GM10248 (cell line): Measurements from ENCODE around the gene KRTAP12-3.
"Not testable (repeated sequence)": the region's sequence is repeated elsewhere in the genome, so short reads cannot be mapped to it uniquely, and the experiment has no call there.

ENCODE experiments used
- CTCF ChIA-PET: fragments of 300-600 bp; sonication (Branson Sonifier 250); formaldehyde crosslinking; extraction: SDS; loops from one replicate; lab custom pipeline; 2021; ENCODE audit warnings: antibody characterized with exemption; lab: Yijun Ruan, JAX
- POLR2A ChIA-PET: fragments of 350-650 bp; sonication (Branson Sonifier 250); formaldehyde crosslinking; extraction: SDS; loops from one replicate; lab custom pipeline; 2020; ENCODE audit warnings: antibody characterized with exemption; lab: Yijun Ruan, JAX
- DNase-seq: peaks from one replicate; pipeline ENCODE4 v3.0.0; 2012; ENCODE audit errors: extremely low spot score
- TF ChIP-seq, protein P1 (sequence below): IDR thresholded peaks from 2 replicates; pipeline ENCODE4 v1.5.1; 2012; ENCODE audit warnings: mild to moderate bottlenecking, low read depth; ENCODE audit errors: extremely low read depth, missing control alignments, control extremely low read depth

The KRTAP12-3 gene

DNA sequence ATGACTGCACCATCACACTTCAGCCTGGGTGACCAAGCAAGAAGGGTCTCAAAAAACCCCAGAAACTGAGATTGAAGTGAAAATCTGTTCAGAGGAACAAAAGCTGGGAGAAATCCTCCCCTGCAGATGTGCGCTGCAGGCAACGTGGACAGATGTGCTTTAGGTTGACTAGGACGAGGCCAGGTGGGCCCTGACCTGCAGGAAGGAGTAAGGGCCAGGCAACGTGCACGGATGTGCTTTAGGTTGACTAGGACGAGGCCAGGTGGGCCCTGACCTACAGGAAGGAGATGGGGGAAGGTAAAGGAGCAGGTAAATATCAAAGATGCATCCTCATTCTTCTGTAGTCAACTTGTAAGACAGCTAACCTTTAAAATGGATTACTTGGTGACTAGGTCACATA is 26.8 kb downstream of the KRTAP12-3 start:
- POLR2A ChIA-PET: no interaction called here

DNA sequence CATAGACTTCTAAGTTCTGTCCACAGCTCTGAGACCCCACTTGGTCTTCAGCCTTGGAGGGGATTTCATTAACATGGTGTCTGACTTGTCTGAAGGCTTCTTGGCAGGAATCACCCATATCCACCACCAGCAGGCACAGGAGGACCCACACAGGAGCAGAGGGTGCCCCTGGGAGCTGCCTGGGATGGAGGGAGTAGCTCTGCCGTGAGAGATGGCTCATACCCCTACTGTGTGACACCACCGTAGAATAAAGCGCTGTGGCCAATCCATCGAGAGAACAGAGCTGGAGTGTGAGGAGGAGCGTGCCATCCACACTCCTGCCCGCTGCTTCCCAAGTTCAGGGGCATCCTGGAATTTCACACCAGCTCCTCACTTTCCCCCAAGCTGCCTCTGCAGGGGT is 27.3 kb downstream of the KRTAP12-3 start:
- CTCF ChIA-PET, POLR2A ChIA-PET, DNase-seq: not testable (repeated sequence)

More for the DNA sequence above, 26.8 kb downstream of the KRTAP12-3 start:
- CTCF ChIA-PET: interaction anchor here (1.0 kb wide), 1 partner anchor 9 kb away, joined by 3 read pairs; no protein-coding TSS in a partner anchor
- no peak for DNase-seq
- TF ChIP-seq, protein P1, sequence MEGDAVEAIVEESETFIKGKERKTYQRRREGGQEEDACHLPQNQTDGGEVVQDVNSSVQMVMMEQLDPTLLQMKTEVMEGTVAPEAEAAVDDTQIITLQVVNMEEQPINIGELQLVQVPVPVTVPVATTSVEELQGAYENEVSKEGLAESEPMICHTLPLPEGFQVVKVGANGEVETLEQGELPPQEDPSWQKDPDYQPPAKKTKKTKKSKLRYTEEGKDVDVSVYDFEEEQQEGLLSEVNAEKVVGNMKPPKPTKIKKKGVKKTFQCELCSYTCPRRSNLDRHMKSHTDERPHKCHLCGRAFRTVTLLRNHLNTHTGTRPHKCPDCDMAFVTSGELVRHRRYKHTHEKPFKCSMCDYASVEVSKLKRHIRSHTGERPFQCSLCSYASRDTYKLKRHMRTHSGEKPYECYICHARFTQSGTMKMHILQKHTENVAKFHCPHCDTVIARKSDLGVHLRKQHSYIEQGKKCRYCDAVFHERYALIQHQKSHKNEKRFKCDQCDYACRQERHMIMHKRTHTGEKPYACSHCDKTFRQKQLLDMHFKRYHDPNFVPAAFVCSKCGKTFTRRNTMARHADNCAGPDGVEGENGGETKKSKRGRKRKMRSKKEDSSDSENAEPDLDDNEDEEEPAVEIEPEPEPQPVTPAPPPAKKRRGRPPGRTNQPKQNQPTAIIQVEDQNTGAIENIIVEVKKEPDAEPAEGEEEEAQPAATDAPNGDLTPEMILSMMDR: no peak

DNA sequence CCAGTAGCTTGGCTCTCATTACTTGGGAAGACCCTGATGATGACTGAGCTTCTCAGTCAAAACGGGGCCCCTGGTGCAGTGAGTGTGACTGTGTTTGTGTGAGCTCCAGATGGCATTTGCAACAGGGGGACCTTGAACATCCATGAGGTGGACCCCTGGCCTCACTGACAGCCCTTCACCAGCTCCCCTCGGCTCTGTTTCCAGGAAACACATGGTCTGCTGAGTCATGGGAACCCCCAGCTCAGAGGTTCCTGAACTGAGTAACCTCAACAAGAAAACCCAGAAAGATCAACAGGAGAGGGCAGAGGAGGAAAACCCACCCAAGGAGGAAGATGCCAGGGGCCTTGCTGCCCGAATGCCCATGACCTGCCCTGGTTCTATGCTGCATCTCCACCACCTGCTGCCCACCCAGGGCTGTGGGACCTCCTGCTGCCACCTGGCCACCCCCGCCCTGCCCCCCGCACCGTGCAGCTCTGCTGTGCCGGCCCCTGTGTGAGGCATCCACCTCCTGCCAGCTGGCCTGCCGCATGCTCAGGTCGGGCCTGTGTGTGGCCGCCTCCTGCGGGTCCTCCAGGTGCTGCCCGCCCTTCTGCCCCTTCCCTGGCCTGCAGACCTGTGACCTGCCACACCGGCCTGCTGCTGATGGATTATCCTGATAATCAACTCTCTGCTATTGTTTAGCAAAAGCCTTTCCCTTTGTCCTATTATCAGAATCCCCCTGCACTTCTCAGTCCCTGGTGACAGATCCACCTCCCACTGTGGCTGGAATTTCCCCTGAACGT is 28.5 kb downstream of the KRTAP12-3 start:
- ChIA-PET CTCF (interaction anchor here (0.6 to 1.4 kb wide), 2 partner anchors 10 to 24 kb away, joined by 3 to 4 read pairs; no protein-coding TSS in a partner anchor), POLR2A (no interaction called here)
- no peak for DNase-seq
- TF ChIP-seq, protein P1: no peak

DNA sequence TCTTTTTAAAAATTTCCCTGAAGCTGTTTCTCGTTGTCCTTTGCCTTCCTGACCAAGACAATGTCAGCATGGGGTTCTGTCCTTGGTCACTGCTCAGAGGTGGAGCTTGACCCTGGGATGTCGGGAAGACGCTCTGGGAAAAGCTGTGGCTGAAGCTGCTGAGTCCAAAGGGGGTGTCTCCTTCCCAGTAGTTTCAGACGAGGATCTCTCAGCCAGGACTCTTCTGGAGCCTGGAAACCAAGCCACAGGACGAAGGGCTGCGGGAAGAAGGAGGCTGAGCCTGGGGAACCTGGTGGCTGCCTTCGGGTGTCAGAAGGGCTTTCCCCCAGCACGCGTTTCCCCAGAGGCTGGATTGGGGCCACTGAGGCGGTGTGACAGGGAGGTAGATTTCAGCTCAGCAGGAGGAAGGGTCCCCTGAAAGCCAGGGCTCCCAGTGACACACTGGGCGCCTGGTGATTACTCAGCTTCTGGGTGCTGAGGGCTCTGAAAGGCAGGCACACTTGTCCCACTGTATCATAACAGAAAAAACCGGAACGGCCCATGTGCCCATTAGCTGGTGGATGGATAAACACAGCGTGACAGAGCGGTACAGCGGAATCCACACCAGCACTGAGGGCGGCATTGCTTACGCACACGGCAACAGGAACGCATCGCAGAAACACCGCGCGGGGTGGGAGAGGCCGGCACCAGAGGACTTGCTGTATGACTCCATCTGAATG is 29.3 kb downstream of the KRTAP12-3 start:
- no peak for DNase-seq
- CTCF ChIA-PET: interaction anchor here (1.4 kb wide), 1 partner anchor 23 kb away, joined by 4 read pairs; no protein-coding TSS in a partner anchor
- TF ChIP-seq, protein P1: no peak
- POLR2A ChIA-PET: no interaction called here

DNA sequence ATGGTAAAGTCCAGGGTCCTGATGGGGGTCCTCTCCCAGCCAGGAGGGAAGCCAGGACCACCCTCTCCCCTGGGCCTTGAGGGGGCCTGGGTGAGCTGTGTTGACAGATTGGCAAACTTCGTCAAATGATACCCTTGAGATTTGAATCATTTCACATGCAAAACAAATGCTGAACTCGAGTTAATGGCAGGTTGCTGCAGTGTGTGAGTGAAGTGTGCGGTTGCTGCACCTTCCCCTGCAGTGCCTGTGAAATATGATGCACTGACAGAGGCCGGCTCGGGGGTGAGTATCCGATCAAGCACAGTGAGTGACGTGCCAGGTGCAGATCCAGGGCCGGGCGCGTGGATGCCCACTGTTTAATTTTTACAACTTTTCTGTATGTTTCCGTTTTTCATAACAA is 29.9 kb downstream of the KRTAP12-3 start:
- no peak for DNase-seq
- ChIA-PET POLR2A (no interaction called here), CTCF (no interaction called here)
- TF ChIP-seq, protein P1: no peak

DNA sequence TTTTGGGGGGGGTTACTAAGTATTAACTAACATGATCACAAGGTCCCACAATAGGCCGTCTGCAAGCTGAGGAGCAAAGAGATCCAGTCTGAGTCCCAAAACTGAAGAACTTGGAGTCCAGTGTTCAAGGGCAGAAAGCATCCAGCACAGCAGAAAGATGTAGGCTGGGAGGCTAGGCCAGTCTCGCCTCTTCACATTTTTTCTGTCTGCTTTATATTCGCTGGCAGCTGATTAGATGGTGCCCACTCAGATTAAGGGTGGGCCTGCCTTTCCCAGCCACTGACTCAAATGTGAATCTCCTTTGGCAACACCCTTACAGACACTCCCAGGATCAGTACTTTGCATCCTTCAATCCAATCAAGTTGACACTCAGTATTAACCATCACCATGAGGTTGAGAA is 32.0 kb downstream of the KRTAP12-3 start:
- POLR2A ChIA-PET, DNase-seq: not testable (repeated sequence)
- CTCF ChIA-PET: interaction anchor here (1.6 kb wide), 1 partner anchor 53 kb away, joined by 3 read pairs; no protein-coding TSS in a partner anchor

DNA sequence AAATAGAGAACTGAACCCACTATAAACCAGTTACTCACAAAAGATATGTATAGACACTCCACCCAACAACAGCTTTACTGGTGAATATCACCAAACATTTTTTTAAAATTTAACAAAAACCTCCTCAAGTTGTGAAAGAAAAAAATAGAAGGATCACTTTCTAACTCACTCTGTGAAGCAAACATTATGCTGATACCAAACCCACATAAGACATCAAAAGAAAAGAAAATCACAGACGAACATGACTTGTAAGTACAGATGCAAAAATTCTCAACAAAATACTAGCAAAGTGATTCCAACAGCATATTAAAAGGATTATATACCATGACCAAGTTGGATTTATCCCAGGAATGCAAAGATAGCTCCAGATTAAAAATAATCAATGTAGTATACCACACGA is 34.0 kb downstream of the KRTAP12-3 start:
- TF ChIP-seq, protein P1: no peak
- no peak for DNase-seq
- ChIA-PET POLR2A (no interaction called here), CTCF (no interaction called here)
